Endodermal cell (in vitro differentiated cells): Measurements from ENCODE around the gene FMOD. TPM values are rescaled to one million over a fixed set of nuclear protein-coding genes. Genes with fewer than 3 reads are reported as not detected.

Experiments used
- DNase-seq: peaks from one replicate; pipeline ENCODE4 v3.0.0-alpha.2; 2017
- H3K27ac ChIP-seq: 2 replicates; pipeline ENCODE4 v1.5.1; 2013; ENCODE audit warnings: mild to moderate bottlenecking, low read depth, low read length, moderate library complexity
- H3K27me3 ChIP-seq: 2 replicates; pipeline ENCODE4 v1.6.1; 2013; ENCODE audit warnings: mild to moderate bottlenecking, low read length, moderate library complexity; ENCODE audit not compliant: insufficient read depth, control insufficient read depth, poor library complexity, severe bottlenecking
- H3K36me3 ChIP-seq: 2 replicates; pipeline ENCODE4 v1.7.0; 2013; ENCODE audit warnings: mild to moderate bottlenecking, low read length, moderate library complexity; ENCODE audit not compliant: control insufficient read depth, insufficient read depth
- H3K4me1 ChIP-seq: one replicate; pipeline ENCODE4 v1.7.0; 2013; ENCODE audit warnings: low read length; ENCODE audit not compliant: control insufficient read depth, insufficient read depth
- H3K4me3 ChIP-seq: 2 replicates; pipeline ENCODE4 v1.5.1; 2013; ENCODE audit warnings: mild to moderate bottlenecking, low read length, moderate library complexity
- H3K9ac ChIP-seq: 2 replicates; pipeline ENCODE4 v1.6.1; 2013; ENCODE audit warnings: mild to moderate bottlenecking, low read length, moderate library complexity; ENCODE audit not compliant: poor library complexity, severe bottlenecking; ENCODE audit errors: extremely low read depth
- H3K9me3 ChIP-seq: 2 replicates; pipeline ENCODE4 v1.6.1; 2013; ENCODE audit warnings: mild to moderate bottlenecking, low read length, moderate library complexity; ENCODE audit not compliant: control insufficient read depth
- H3K27ac Mint-ChIP-seq: 2 replicates; pipeline ENCODE4 v1.8.0; 2020; ENCODE audit warnings: mixed read lengths
- H3K27me3 Mint-ChIP-seq: 2 replicates; pipeline ENCODE4 v1.8.0; 2021; ENCODE audit warnings: mild to moderate bottlenecking, mixed read lengths; ENCODE audit not compliant: insufficient read depth
- H3K36me3 Mint-ChIP-seq: 2 replicates; pipeline ENCODE4 v1.8.0; 2020; ENCODE audit warnings: low read depth, mixed read lengths
- H3K4me1 Mint-ChIP-seq: 2 replicates; pipeline ENCODE4 v1.8.0; 2020; ENCODE audit warnings: mixed read lengths
- H3K4me3 Mint-ChIP-seq: 2 replicates; pipeline ENCODE4 v1.8.0; 2020; ENCODE audit warnings: mild to moderate bottlenecking, moderate library complexity, mixed read lengths
- H3K9me3 Mint-ChIP-seq: 2 replicates; pipeline ENCODE4 v1.8.0; 2020; ENCODE audit warnings: mild to moderate bottlenecking, mixed read lengths
- WGBS, 2 experiments: methylation state at CpG; one replicate each; pipeline versions ENCODE4 v1.1.5 to v1.1.7; 2013; ENCODE audit warnings: missing lambda C conversion rate in 2 of 2, mixed read lengths in 1 of 2; ENCODE audit not compliant: insufficient coverage in 1 of 2, insufficient read length in 1 of 2; 5-methylcytosine and 5-hydroxymethylcytosine counted together
- total RNA-seq, 2 donors: library from RNA; stranded (reverse); fragmentation: NEBNext Ultra II Directional in 1 of 2; extraction: Animal tissue kit (Norgen Biotek cat#: 25700) in 1 of 2; gene quantifications; 2 replicates in 1 of 2; 3 replicates in 1 of 2; pipeline ENCODE4 v1.2.1, GENCODE V29; 2021
- TF ChIP-seq, protein P1 (sequence below): fragments of 200-600 bp; sonication (generic); conservative IDR thresholded peaks from 2 replicates; pipeline ENCODE4 v1.5.0; 2021; ENCODE audit warnings: antibody characterized with exemption, mild to moderate bottlenecking

Gene FMOD
- total RNA-seq, 2 donors from 2014 or later: 2.9 to 4.8 TPM

DNA sequence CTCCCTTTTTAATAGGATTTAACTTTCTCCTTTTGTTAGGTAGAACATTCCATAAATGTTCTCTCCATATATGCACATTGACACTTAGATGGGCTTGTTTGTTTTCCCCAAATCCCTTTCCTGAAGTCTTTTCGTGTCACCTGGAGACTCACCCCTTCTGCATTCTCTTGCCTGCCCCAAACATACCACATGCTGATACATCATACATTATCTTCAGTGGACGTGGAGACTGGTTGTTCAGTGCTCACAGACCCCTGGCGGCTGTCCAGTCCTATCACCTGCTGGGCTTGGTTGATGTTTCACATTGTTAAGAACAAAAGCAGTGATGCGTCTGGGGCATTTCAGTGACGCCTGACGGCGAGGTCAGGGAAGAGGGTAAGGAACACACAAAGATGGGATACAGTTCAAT, 22.2 kb downstream of the FMOD start:
- H3K36me3 ChIP-seq: no peaks in the 10 kb centered on the region
- Mint-ChIP-seq H3K27ac (peak overlapping the region; percentile 41), H3K4me1 (peaks cover 44% of the 10 kb centered on the region), H3K9me3 (no peaks in the 10 kb centered on the region), H3K4me3 (no peak overlapping the region), H3K27me3 (peaks cover 3% of the 10 kb centered on the region), H3K36me3 (no peaks in the 10 kb centered on the region)
- H3K4me1 ChIP-seq: peaks cover 10% of the 10 kb centered on the region
- DNase-seq: peak; percentile 79
- WGBS, 2 experiments: 35 to 53% methylated on average over 7 of the region's 7 CpGs
- H3K27me3 ChIP-seq: no peaks in the 10 kb centered on the region
- H3K9me3 ChIP-seq: no peaks in the 10 kb centered on the region
- H3K9ac ChIP-seq: no peak overlapping the region
- H3K27ac ChIP-seq: no peak overlapping the region
- TF ChIP-seq, protein P1, sequence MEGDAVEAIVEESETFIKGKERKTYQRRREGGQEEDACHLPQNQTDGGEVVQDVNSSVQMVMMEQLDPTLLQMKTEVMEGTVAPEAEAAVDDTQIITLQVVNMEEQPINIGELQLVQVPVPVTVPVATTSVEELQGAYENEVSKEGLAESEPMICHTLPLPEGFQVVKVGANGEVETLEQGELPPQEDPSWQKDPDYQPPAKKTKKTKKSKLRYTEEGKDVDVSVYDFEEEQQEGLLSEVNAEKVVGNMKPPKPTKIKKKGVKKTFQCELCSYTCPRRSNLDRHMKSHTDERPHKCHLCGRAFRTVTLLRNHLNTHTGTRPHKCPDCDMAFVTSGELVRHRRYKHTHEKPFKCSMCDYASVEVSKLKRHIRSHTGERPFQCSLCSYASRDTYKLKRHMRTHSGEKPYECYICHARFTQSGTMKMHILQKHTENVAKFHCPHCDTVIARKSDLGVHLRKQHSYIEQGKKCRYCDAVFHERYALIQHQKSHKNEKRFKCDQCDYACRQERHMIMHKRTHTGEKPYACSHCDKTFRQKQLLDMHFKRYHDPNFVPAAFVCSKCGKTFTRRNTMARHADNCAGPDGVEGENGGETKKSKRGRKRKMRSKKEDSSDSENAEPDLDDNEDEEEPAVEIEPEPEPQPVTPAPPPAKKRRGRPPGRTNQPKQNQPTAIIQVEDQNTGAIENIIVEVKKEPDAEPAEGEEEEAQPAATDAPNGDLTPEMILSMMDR: peak; percentile 68
- H3K4me3 ChIP-seq: no peak overlapping the region

DNA sequence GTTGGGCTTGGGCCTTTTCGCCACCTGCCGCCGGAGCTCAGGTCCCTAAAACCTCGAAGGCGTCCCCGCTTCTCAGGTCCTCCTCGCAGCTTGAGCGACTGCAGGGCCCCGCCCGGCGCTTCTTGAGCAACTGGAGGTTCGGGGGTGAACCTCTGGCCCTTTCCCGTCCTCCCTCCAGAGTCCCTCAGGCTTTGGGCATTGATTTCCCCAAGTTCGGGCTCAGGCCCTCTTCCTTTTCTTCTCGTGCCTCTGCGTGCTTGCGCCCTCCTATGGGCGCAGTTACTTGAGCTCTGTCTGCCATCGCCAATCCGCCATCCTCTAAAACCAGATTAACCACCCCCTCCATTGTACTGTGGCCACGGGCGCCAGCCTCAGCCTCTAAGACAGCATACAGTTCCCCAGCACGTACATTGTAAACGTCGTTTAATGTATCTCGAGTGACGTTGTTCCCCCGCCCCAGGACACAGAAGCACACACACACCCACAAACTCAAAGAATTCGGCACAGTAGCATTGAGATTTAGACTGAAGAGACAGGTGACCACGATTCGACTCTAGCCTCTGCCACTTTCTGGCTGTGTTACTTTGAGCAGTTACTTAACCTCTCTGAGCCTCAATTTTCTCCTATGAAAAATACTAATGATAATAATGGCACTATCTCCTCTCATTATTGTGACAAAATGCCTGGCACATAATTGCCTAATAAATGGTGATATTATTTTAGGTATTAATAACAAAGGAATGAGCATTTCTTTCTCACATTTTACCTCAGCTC, 23.1 kb downstream of the FMOD start:
- H3K4me1 ChIP-seq: peaks cover 10% of the 10 kb centered on the region
- H3K9me3 ChIP-seq: no peaks in the 10 kb centered on the region
- TF ChIP-seq, protein P1: peak; percentile 66
- no peaks in the 10 kb centered on the region for H3K27me3 ChIP-seq
- Mint-ChIP-seq H3K27me3 (peaks cover 9% of the 10 kb centered on the region), H3K27ac (peak overlapping the region; percentile 94), H3K4me1 (peaks cover 49% of the 10 kb centered on the region), H3K36me3 (no peaks in the 10 kb centered on the region), H3K4me3 (peak overlapping the region; percentile 45), H3K9me3 (no peaks in the 10 kb centered on the region)
- H3K27ac ChIP-seq: peak overlapping the region; percentile 99
- no peak for DNase-seq
- no peaks in the 10 kb centered on the region for H3K36me3 ChIP-seq
- WGBS, 2 experiments: 9 to 12% methylated on average over 19 to 31 of the region's 31 CpGs
- H3K4me3 ChIP-seq: peak overlapping the region; percentile 72
- H3K9ac ChIP-seq: peak overlapping the region; percentile 49

DNA sequence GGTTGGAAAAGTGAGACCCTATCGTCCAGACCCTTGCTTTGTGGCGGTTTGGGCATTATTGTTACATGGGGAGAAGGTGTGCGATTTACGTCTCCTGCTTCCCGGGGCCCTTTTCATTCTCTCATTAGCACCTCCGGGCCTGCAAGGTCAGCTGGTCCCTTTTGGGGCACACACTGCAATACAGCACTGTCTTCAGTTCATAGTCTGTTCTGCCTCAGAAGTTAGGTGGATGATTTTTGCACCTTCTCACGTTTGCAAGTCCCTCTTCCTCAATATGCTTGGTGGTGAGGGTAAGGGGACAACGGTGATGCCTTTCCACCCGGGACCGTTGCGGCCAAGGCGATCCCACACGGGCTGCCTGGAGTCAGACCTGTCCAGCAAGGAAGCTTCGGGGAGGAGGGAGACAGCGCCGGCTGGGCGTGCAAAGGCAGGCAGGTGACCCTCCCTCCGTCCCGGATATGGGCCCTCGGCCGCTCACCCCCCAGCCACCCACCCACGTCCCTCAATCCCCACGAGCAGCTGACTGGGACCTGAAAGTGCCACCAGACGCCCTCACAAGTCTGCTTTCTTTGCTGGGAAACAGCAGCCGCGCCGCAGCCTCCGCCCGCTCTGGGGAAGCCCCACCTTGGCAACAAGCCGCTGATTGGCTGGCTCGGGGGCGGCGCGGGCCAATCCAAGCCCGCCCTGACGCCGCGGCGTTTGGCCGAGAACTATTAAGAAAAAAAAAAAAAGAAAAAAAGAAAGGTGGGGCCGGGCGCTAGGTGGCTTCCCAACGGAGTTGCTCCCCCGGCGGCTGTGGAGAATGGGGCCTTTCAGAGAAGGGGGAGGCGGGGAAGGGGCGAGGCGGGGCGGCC, 23.9 kb downstream of the FMOD start:
- peak overlapping the region; percentile 45 for H3K4me3 Mint-ChIP-seq
- H3K27me3 Mint-ChIP-seq: peaks cover 9% of the 10 kb centered on the region
- no peaks in the 10 kb centered on the region for H3K36me3 ChIP-seq
- peak overlapping the region; percentile 92 for H3K27ac Mint-ChIP-seq
- H3K4me3 ChIP-seq: peak overlapping the region; percentile 78
- H3K36me3 Mint-ChIP-seq: no peaks in the 10 kb centered on the region
- no peaks in the 10 kb centered on the region for H3K9me3 ChIP-seq
- TF ChIP-seq, protein P1: no peak
- peak overlapping the region; percentile 49 for H3K9ac ChIP-seq
- H3K27ac ChIP-seq: peak overlapping the region; percentile 99
- H3K4me1 Mint-ChIP-seq: peaks cover 57% of the 10 kb centered on the region
- DNase-seq: peak; percentile 97
- H3K9me3 Mint-ChIP-seq: no peaks in the 10 kb centered on the region
- H3K27me3 ChIP-seq: no peaks in the 10 kb centered on the region
- H3K4me1 ChIP-seq: peaks cover 13% of the 10 kb centered on the region
- WGBS, 2 experiments: 4 to 5% methylated on average over 19 to 49 of the region's 49 CpGs
